Fibroblast of lung (primary cell): ENCODE results near the gene WNT5B. TPM values are rescaled to one million over a fixed set of nuclear protein-coding genes. Genes with fewer than 3 reads are reported as not detected.

ENCODE experiments used
- DNase-seq, 2 donors: peaks; one replicate each; pipeline versions ENCODE4 v3.0.0 to v3.0.0-alpha.2; 2010; ENCODE audit warnings: low read depth in 2 of 2
- H2AFZ ChIP-seq: 2 replicates; pipeline ENCODE4 v1.5.1; 2012; ENCODE audit warnings: low read length, control low read depth, inconsistent platforms
- H3K27ac ChIP-seq: 2 replicates; pipeline ENCODE4 v1.5.1; 2011; ENCODE audit warnings: low read length, control low read depth; ENCODE audit not compliant: insufficient read depth
- H3K27me3 ChIP-seq: 2 replicates; pipeline ENCODE4 v1.5.1; 2011; ENCODE audit warnings: mild to moderate bottlenecking, low read length; ENCODE audit not compliant: control insufficient read depth, insufficient read depth
- H3K36me3 ChIP-seq: 2 replicates; pipeline ENCODE4 v1.5.1; 2011; ENCODE audit warnings: low read length; ENCODE audit not compliant: control insufficient read depth, insufficient read depth
- H3K4me1 ChIP-seq: 2 replicates; pipeline ENCODE4 v1.5.1; 2011; ENCODE audit warnings: low read length; ENCODE audit not compliant: control insufficient read depth, insufficient read depth; ENCODE audit errors: extremely low read depth
- H3K4me2 ChIP-seq: 2 replicates; pipeline ENCODE4 v1.5.1; 2011; ENCODE audit warnings: low read length, control low read depth; ENCODE audit not compliant: insufficient read depth; ENCODE audit errors: extremely low read depth
- H3K4me3 ChIP-seq, 4 experiments: fragments of 200-600 bp in 1 of 4; sonication (generic) in 1 of 4; replicated peaks in 1 of 4; 2 replicates each; pipeline ENCODE4 v1.5.1; 2011 to 2016; ENCODE audit warnings: low read length in 4 of 4, low read depth in 3 of 4, mild to moderate bottlenecking in 3 of 4, control low read depth in 2 of 4, inconsistent platforms in 1 of 4, mixed read lengths in 1 of 4; ENCODE audit not compliant: insufficient read depth in 1 of 4; ENCODE audit errors: control extremely low read depth in 1 of 4
- H3K79me2 ChIP-seq: 2 replicates; pipeline ENCODE4 v1.5.1; 2012; ENCODE audit warnings: mild to moderate bottlenecking, low read length, inconsistent platforms; ENCODE audit not compliant: control insufficient read depth, insufficient read depth
- H3K9ac ChIP-seq: 2 replicates; pipeline ENCODE4 v1.5.1; 2011; ENCODE audit warnings: mild to moderate bottlenecking, low read length, control low read depth; ENCODE audit not compliant: insufficient read depth
- H3K9me3 ChIP-seq: 2 replicates; pipeline ENCODE4 v1.5.1; 2012; ENCODE audit warnings: low read depth, low read length; ENCODE audit not compliant: control insufficient read depth, insufficient read depth
- H4K20me1 ChIP-seq: 2 replicates; pipeline ENCODE4 v1.5.1; 2011; ENCODE audit warnings: low read length; ENCODE audit not compliant: control insufficient read depth, insufficient read depth; ENCODE audit errors: extremely low read depth
- CTCF ChIP-seq, 2 donors: IDR thresholded peaks in 1 of 2; conservative IDR thresholded peaks in 1 of 2; 1 replicate in 1 of 2; 2 replicates in 1 of 2; pipeline ENCODE4 v1.5.1; 2011 to 2012; ENCODE audit warnings: low read length in 2 of 2, control low read depth in 1 of 2, inconsistent platforms in 1 of 2, low read depth in 1 of 2, mild to moderate bottlenecking in 1 of 2
- EZH2 ChIP-seq: IDR thresholded peaks from 2 replicates; pipeline ENCODE4 v1.5.1; 2012; ENCODE audit warnings: low read length, control low read depth, mild to moderate bottlenecking; ENCODE audit errors: missing control alignments
- polyA plus RNA-seq, 2 donors: library from polyadenylated mRNA; depleted of rRNA in 1 of 2; stranded (reverse) in 1 of 2; unstranded in 1 of 2; fragments of >200 nt; gene quantifications; 2 replicates each; pipeline ENCODE4 v1.2.1, GENCODE V29; 2011 to 2012; ENCODE audit warnings: missing spikeins in 1 of 2
- total RNA-seq: library from RNA; depleted of rRNA; stranded (reverse); fragments of >200 nt; gene quantifications from 2 replicates; pipeline ENCODE4 v1.2.1, GENCODE V29; 2014

WNT5B gene
- total and polyA plus RNA-seq, 2 donors (not counting 1 experiment from before 2014, with no cell fraction given) = 46.9 to 105 TPM

GRCh38 chr12:1611803-1612572 lies 17.0 kb upstream of the WNT5B start:
- H3K4me3 ChIP-seq = peak overlapping the region in 2 of 4 experiments; percentile 35 to 42
- TF ChIP-seq CTCF (conservative IDR thresholded peaks at IDR 0.05 in 1 of 2, IDR thresholded peaks at IDR 0.05 in 1 of 2; ENCODE audit: low read depth in 1 of 2, low read length in 2 of 2) = no peak
- no peak for TF ChIP-seq EZH2
- no peak overlapping the region for H2AFZ ChIP-seq
- no peak overlapping the region for H3K9ac ChIP-seq
- no peaks in the 10 kb centered on the region for H3K9me3 ChIP-seq
- H4K20me1 ChIP-seq = no peaks in the 10 kb centered on the region
- H3K27ac ChIP-seq = peak overlapping the region; percentile 54
- H3K36me3 ChIP-seq = no peaks in the 10 kb centered on the region
- DNase-seq = peak; percentile 90 to 93
- peaks cover 76% of the 10 kb centered on the region for H3K79me2 ChIP-seq
- peak overlapping the region; percentile 64 for H3K4me2 ChIP-seq
- peaks cover 7% of the 10 kb centered on the region for H3K4me1 ChIP-seq
- no peaks in the 10 kb centered on the region for H3K27me3 ChIP-seq

GRCh38 chr12:1613860-1614259 lies 15.2 kb upstream of the WNT5B start:
- Histone ChIP-seq H3K9ac (no peak overlapping the region), H2AFZ (no peak overlapping the region), H3K4me2 (no peak overlapping the region), H3K27ac (no peak overlapping the region), H3K79me2 (peaks cover 62% of the 10 kb centered on the region), H3K9me3 (no peaks in the 10 kb centered on the region), H4K20me1 (no peaks in the 10 kb centered on the region), H3K4me3 (no peak overlapping the region), H3K27me3 (no peaks in the 10 kb centered on the region), H3K36me3 (no peaks in the 10 kb centered on the region), H3K4me1 (peaks cover 7% of the 10 kb centered on the region)
- no peak for DNase-seq
- TF ChIP-seq EZH2 (no peak), CTCF (conservative IDR thresholded peaks at IDR 0.05 in 1 of 2, IDR thresholded peaks at IDR 0.05 in 1 of 2; ENCODE audit: low read depth in 1 of 2, low read length in 2 of 2) (no peak)

DNA sequence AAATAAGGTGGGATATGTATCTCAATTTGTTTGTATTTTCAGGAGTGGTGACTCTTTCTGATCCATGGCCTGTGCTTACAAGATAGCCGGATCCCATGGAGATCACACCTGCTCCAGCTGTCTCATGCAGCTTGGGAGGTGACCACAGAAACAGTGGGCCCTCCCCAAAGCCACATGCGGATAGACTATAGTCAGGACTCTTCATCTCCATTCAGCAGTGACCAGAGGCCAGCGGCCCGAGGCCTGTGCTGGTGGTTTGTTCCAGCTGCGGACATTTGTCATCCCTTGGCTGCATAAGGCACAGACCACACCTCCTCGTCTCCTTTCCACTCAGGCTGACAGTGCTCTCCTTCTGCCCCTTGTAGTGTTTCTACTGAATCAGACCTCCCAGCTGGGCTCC lies 14.7 kb upstream of the WNT5B start:
- Histone ChIP-seq H3K4me3 (no peak overlapping the region), H3K4me1 (peaks cover 7% of the 10 kb centered on the region), H2AFZ (no peak overlapping the region), H3K9me3 (no peaks in the 10 kb centered on the region), H3K36me3 (no peaks in the 10 kb centered on the region), H4K20me1 (no peaks in the 10 kb centered on the region), H3K4me2 (no peak overlapping the region), H3K27ac (no peak overlapping the region), H3K27me3 (no peaks in the 10 kb centered on the region), H3K9ac (no peak overlapping the region), H3K79me2 (peaks cover 57% of the 10 kb centered on the region)
- DNase-seq = no peak
- no peak for TF ChIP-seq CTCF (conservative IDR thresholded peaks at IDR 0.05 in 1 of 2, IDR thresholded peaks at IDR 0.05 in 1 of 2; ENCODE audit: low read depth in 1 of 2, low read length in 2 of 2)
- TF ChIP-seq EZH2 = no peak
